IMR-90 (cell line): ENCODE measurements around the gene CHST2. TPM values are rescaled to one million over a fixed set of nuclear protein-coding genes. Genes with fewer than 3 reads are reported as not detected.

ENCODE experiments used
- ATAC-seq: fragments of 200-7000 bp; cut with Tn5 transposase; 2 replicates; pipeline ENCODE4 v1.9.1; 2020; ENCODE audit warnings: low read depth, mild to moderate bottlenecking, moderate library complexity
- BruUV-seq: library from RNA; stranded (reverse); fragments of 400-500 nt; replicated peaks from 2 replicates; lab custom pipeline; 2021; lab: Mats Ljungman, UMichigan
- CTCF ChIA-PET: fragments of 300-600 bp; formaldehyde crosslinking; extraction: SDS; loops from one replicate; lab custom pipeline; 2021; ENCODE audit warnings: antibody characterized with exemption; lab: Yijun Ruan, JAX
- POLR2A ChIA-PET: fragments of 300-600 bp; sonication (Branson Sonifier 250); formaldehyde crosslinking; loops from one replicate; lab custom pipeline; 2022; ENCODE audit warnings: antibody characterized with exemption; ENCODE audit not compliant: unreplicated experiment; lab: Charles Lee
- DNase-seq: peaks from one replicate; pipeline ENCODE4 v3.0.0; 2013
- H2AFZ ChIP-seq: replicated peaks from 2 replicates; pipeline ENCODE3; 2013; ENCODE audit warnings: low read length, mild to moderate bottlenecking; ENCODE audit not compliant: poor library complexity
- H2AK5ac ChIP-seq: 2 replicates; pipeline ENCODE4 v1.6.1; 2013; ENCODE audit warnings: low read depth, low read length, inconsistent platforms
- H2AK9ac ChIP-seq: replicated peaks from 2 replicates; pipeline ENCODE3; 2013; ENCODE audit warnings: mild to moderate bottlenecking, low read depth, low read length, moderate library complexity; ENCODE audit not compliant: poor library complexity
- H2BK120ac ChIP-seq: 2 replicates; pipeline ENCODE4 v1.6.1; 2013; ENCODE audit warnings: low read depth, low read length, inconsistent platforms
- H2BK15ac ChIP-seq: 3 replicates; pipeline ENCODE4 v1.6.1; 2013; ENCODE audit warnings: low read depth, low read length, inconsistent platforms
- H2BK20ac ChIP-seq: 2 replicates; pipeline ENCODE4 v1.6.1; 2013; ENCODE audit warnings: low read depth, mild to moderate bottlenecking, inconsistent platforms, low read length, moderate library complexity
- H2BK5ac ChIP-seq: 2 replicates; pipeline ENCODE4 v1.6.1; 2013; ENCODE audit warnings: mild to moderate bottlenecking, low read depth, low read length, inconsistent platforms; ENCODE audit not compliant: poor library complexity, severe bottlenecking
- H3K14ac ChIP-seq: replicated peaks from 2 replicates; pipeline ENCODE4 v1.6.1; 2013; ENCODE audit warnings: low read depth, low read length, inconsistent platforms
- H3K18ac ChIP-seq: 2 replicates; pipeline ENCODE4 v1.6.1; 2013; ENCODE audit warnings: low read depth, low read length, control low read depth
- H3K23ac ChIP-seq: 2 replicates; pipeline ENCODE4 v1.6.1; 2013; ENCODE audit warnings: low read depth, low read length, inconsistent platforms
- H3K27ac ChIP-seq: 2 replicates; pipeline ENCODE4 v1.5.1; 2013; ENCODE audit warnings: mild to moderate bottlenecking, control low read depth, low read length; ENCODE audit not compliant: insufficient read depth
- H3K27me3 ChIP-seq: 2 replicates; pipeline ENCODE4 v1.6.1; 2013; ENCODE audit warnings: low read length; ENCODE audit not compliant: control insufficient read depth, insufficient read depth
- H3K36me3 ChIP-seq: 2 replicates; pipeline ENCODE4 v1.6.1; 2013; ENCODE audit warnings: low read length, mixed read lengths; ENCODE audit not compliant: control insufficient read depth, insufficient read depth
- H3K4ac ChIP-seq: 2 replicates; pipeline ENCODE4 v1.6.1; 2013; ENCODE audit warnings: low read depth, low read length, inconsistent platforms
- H3K4me1 ChIP-seq: 2 replicates; pipeline ENCODE4 v1.6.1; 2013; ENCODE audit warnings: low read length, mixed read lengths; ENCODE audit not compliant: control insufficient read depth, insufficient read depth
- H3K4me2 ChIP-seq: 2 replicates; pipeline ENCODE4 v1.6.1; 2013; ENCODE audit warnings: low read depth, mild to moderate bottlenecking, control low read depth, low read length, moderate library complexity
- H3K4me3 ChIP-seq: 2 replicates; pipeline ENCODE4 v1.5.1; 2013; ENCODE audit warnings: low read depth, mild to moderate bottlenecking, control low read depth, low read length, moderate library complexity; ENCODE audit not compliant: insufficient read depth
- H3K56ac ChIP-seq: 2 replicates; pipeline ENCODE4 v1.6.1; 2013; ENCODE audit warnings: low read length, inconsistent platforms; ENCODE audit not compliant: insufficient read depth; ENCODE audit errors: extremely low read depth
- H3K79me1 ChIP-seq, 2 experiments: 2 replicates each; pipeline ENCODE4 v1.6.1; 2013; ENCODE audit warnings: low read length in 2 of 2, inconsistent platforms in 1 of 2, low read depth in 1 of 2
- H3K9ac ChIP-seq: 2 replicates; pipeline ENCODE4 v1.6.1; 2013; ENCODE audit warnings: low read depth, low read length, control low read depth
- H3K9me1 ChIP-seq: 2 replicates; pipeline ENCODE4 v1.6.1; 2013; ENCODE audit warnings: low read length, inconsistent platforms; ENCODE audit not compliant: insufficient read depth
- H3K9me3 ChIP-seq: 2 replicates; pipeline ENCODE4 v1.6.1; 2013; ENCODE audit warnings: low read length; ENCODE audit not compliant: control insufficient read depth, insufficient read depth
- H4K20me1 ChIP-seq: 2 replicates; pipeline ENCODE4 v1.6.1; 2013; ENCODE audit warnings: low read length, inconsistent platforms; ENCODE audit not compliant: insufficient read depth
- H4K5ac ChIP-seq: 2 replicates; pipeline ENCODE4 v1.6.1; 2013; ENCODE audit warnings: mild to moderate bottlenecking, low read depth, low read length, control low read depth
- H4K8ac ChIP-seq, 2 experiments: 2 replicates each; pipeline ENCODE4 v1.6.1; 2013; ENCODE audit warnings: low read depth in 2 of 2, low read length in 2 of 2, control low read depth in 1 of 2, inconsistent platforms in 1 of 2
- H4K91ac ChIP-seq: 2 replicates; pipeline ENCODE4 v1.6.1; 2013; ENCODE audit warnings: low read depth, low read length, inconsistent platforms; ENCODE audit not compliant: insufficient read depth
- BHLHE40 ChIP-seq: fragments of 150-350 bp; IDR thresholded peaks from 2 replicates; pipeline ENCODE4 v1.6.1; 2016; ENCODE audit warnings: mild to moderate bottlenecking, low read depth, low read length
- CEBPB ChIP-seq: IDR thresholded peaks from 2 replicates; pipeline ENCODE4 v1.6.1; 2012; ENCODE audit warnings: low read depth, low read length, improper control_type of control experiment
- FOS ChIP-seq: fragments of 150-350 bp; IDR thresholded peaks from 2 replicates; pipeline ENCODE4 v1.6.1; 2016; ENCODE audit warnings: low read depth, low read length
- MXI1 ChIP-seq: IDR thresholded peaks from 2 replicates; pipeline ENCODE4 v1.6.1; 2012; ENCODE audit warnings: low read depth, mild to moderate bottlenecking, low read length, moderate library complexity, borderline replicate concordance
- NFE2L2 ChIP-seq: fragments of 150-350 bp; IDR thresholded peaks from 2 replicates; pipeline ENCODE4 v1.6.1; 2016; ENCODE audit warnings: low read depth, mild to moderate bottlenecking, low read length
- POLR2A ChIP-seq: IDR thresholded peaks from 2 replicates; pipeline ENCODE4 v1.6.1; 2012; ENCODE audit warnings: mild to moderate bottlenecking, low read depth, low read length
- RFX5 ChIP-seq: IDR thresholded peaks from 2 replicates; pipeline ENCODE4 v1.8.0; 2012; ENCODE audit warnings: low read depth, mild to moderate bottlenecking, low read length, moderate library complexity
- WGBS, 2 experiments: methylation state at CpG; one replicate each; pipeline versions ENCODE4 v1.1.5 to v1.1.7; 2013; ENCODE audit warnings: missing lambda C conversion rate in 2 of 2; ENCODE audit not compliant: insufficient read length in 1 of 2; ENCODE audit errors: extremely low coverage in 2 of 2; 5-methylcytosine and 5-hydroxymethylcytosine counted together
- dilution Hi-C: fragments of 300-500 bp; cut with HindIII; formaldehyde crosslinking; loops from one replicate; pipeline ENCODE4 v1.14.3; 2018; ENCODE audit warnings: low sequenced_read_pairs; ENCODE audit not compliant: unreplicated experiment
- in situ Hi-C: fragments of 300-500 bp; cut with MboI; formaldehyde crosslinking; loops from 3 replicates; pipeline ENCODE4 v1.14.3; 2019; ENCODE audit warnings: low sequenced_read_pairs, inconsistent platforms, mixed read lengths
- intact Hi-C: fragments of 100-400 bp; cut with micrococcal nuclease; formaldehyde crosslinking; loops from 2 replicates; pipeline ENCODE4 v1.10.0; 2022
- polyA plus RNA-seq, 3 experiments: library from polyadenylated mRNA; depleted of rRNA; stranded (reverse); fragments of >200 nt; gene quantifications; 2 replicates each; pipeline ENCODE4 v1.2.3, GENCODE V29; 2012; ENCODE audit warnings: low replicate concordance in 1 of 3
- total RNA-seq: library from RNA; depleted of rRNA; stranded (reverse); fragments of >200 nt; gene quantifications from 2 replicates; pipeline ENCODE4 v1.2.3, GENCODE V29; 2012
- TF ChIP-seq, protein P1 (sequence below): fragments of 150-350 bp; IDR thresholded peaks from 2 replicates; pipeline ENCODE4 v1.6.1; 2016; ENCODE audit warnings: low read depth, mild to moderate bottlenecking, low read length, moderate library complexity, borderline replicate concordance

Gene CHST2
- total and polyA plus RNA-seq, 2 of the 4 experiments (the other 2 are of a cell fraction) = 0.90 to 1.4 TPM

DNA sequence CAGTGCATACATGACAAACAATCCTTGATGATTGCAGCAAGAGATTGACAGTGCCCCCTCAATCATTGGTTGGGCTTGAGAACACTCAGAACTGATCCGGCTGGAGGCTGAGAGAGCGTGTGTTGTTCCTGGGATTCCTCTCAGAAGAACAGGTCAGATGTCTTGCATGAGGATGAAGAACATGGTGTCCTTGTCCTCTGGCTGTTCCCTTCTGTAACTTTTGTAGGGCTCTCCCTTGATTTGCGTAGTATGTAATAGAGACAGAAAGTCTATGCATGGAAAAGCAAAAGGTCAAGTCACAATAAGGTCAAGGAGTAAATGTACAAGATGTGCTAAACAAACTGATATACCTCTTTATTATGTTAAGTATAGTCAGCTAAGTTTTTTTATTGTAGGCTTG, 8.2 kb downstream of the CHST2 start:
- no CpG with 5 or more reads among the region's 3 CpGs for WGBS, 2 experiments
- Histone ChIP-seq H4K20me1 (no peaks in the 10 kb centered on the region), H3K9ac (no peak overlapping the region), H3K56ac (no peak overlapping the region), H4K5ac (no peak overlapping the region), H2AK5ac (no peak overlapping the region), H3K23ac (no peak overlapping the region), H3K9me3 (no peaks in the 10 kb centered on the region), H2BK20ac (no peak overlapping the region), H4K91ac (no peak overlapping the region), H2BK120ac (no peak overlapping the region), H3K36me3 (no peaks in the 10 kb centered on the region), H3K79me1 (no peaks in the 10 kb centered on the region; a peak in 1 of 4 replicates), H2AFZ (no peak overlapping the region), H3K27ac (no peak overlapping the region), H4K8ac (no peak overlapping the region), H3K27me3 (no peaks in the 10 kb centered on the region), H3K4me3 (no peak overlapping the region), H2BK15ac (no peak overlapping the region), H3K4me2 (no peak overlapping the region), H2AK9ac (no peak overlapping the region), H3K4me1 (peaks cover 6% of the 10 kb centered on the region), H3K9me1 (no peaks in the 10 kb centered on the region), H3K14ac (no peak overlapping the region), H2BK5ac (no peak overlapping the region), H3K18ac (no peak overlapping the region), H3K4ac (no peak overlapping the region; the same call in 1 of the 2 replicates)
- TF ChIP-seq CEBPB = no peak
- TF ChIP-seq, protein P1, sequence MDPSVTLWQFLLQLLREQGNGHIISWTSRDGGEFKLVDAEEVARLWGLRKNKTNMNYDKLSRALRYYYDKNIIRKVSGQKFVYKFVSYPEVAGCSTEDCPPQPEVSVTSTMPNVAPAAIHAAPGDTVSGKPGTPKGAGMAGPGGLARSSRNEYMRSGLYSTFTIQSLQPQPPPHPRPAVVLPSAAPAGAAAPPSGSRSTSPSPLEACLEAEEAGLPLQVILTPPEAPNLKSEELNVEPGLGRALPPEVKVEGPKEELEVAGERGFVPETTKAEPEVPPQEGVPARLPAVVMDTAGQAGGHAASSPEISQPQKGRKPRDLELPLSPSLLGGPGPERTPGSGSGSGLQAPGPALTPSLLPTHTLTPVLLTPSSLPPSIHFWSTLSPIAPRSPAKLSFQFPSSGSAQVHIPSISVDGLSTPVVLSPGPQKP = no peak
- no peak for TF ChIP-seq BHLHE40
- no peak for TF ChIP-seq POLR2A
- TF ChIP-seq RFX5 = no peak
- TF ChIP-seq FOS = no peak
- no peak for TF ChIP-seq MXI1
- TF ChIP-seq NFE2L2 = no peak
- CTCF ChIA-PET = no interaction called here
- dilution Hi-C loops (no loop called here), intact Hi-C loops (no loop called here), in situ Hi-C loops (loop anchor here (10.0 kb wide), 1 partner anchor 177 kb away; no protein-coding TSS in a partner anchor)
- DNase-seq (no peak), ATAC-seq (no peak)
- no TSS peak for BruUV-seq
- POLR2A ChIA-PET = no interaction called here
